CD4-positive, alpha-beta memory T cell (primary cell): Measurements from ENCODE around the gene TMCO6. TPM values are rescaled to one million over a fixed set of nuclear protein-coding genes. Genes with fewer than 3 reads are reported as not detected.
A peak's percentile ranks its signal among the peaks of the same experiment; 100 is the strongest.
"Not testable (repeated sequence)": the region's sequence is repeated elsewhere in the genome, so short reads cannot be mapped to it uniquely, and the experiment has no call there.

Source experiments
- CTCF ChIA-PET: fragments of 350-600 bp; sonication (Branson Sonifier 250); formaldehyde crosslinking; loops from one replicate; lab custom pipeline; 2021; ENCODE audit warnings: inconsistent platforms; ENCODE audit not compliant: partially characterized antibody; lab: Charles Lee
- POLR2A ChIA-PET: fragments of 350-600 bp; sonication (Branson Sonifier 250); formaldehyde crosslinking; loops from one replicate; lab custom pipeline; 2021; ENCODE audit not compliant: partially characterized antibody; lab: Charles Lee
- DNase-seq, 5 donors: peaks; one replicate each; pipeline versions ENCODE4 v3.0.0 to v3.0.0-alpha.2; 2020 to 2022; ENCODE audit warnings: mixed read lengths in 1 of 5
- H3K27ac ChIP-seq: one replicate; pipeline ENCODE4 v1.7.0; 2013; ENCODE audit warnings: low read depth, low read length
- H3K27me3 ChIP-seq: 2 replicates; pipeline ENCODE4 v1.7.0; 2013; ENCODE audit warnings: mild to moderate bottlenecking, low read length, moderate library complexity; ENCODE audit not compliant: insufficient read depth
- H3K36me3 ChIP-seq: 2 replicates; pipeline ENCODE4 v1.7.0; 2013; ENCODE audit warnings: mild to moderate bottlenecking, low read length, moderate library complexity; ENCODE audit not compliant: insufficient read depth
- H3K4me1 ChIP-seq: 2 replicates; pipeline ENCODE4 v1.7.0; 2013; ENCODE audit warnings: mild to moderate bottlenecking, low read length, moderate library complexity; ENCODE audit not compliant: insufficient read depth
- H3K4me3 ChIP-seq, 2 donors: one replicate each; pipeline ENCODE4 v1.7.0; 2013; ENCODE audit warnings: low read length in 2 of 2, mild to moderate bottlenecking in 1 of 2
- H3K9me3 ChIP-seq, 2 donors: one replicate each; pipeline ENCODE4 v1.7.0; 2013; ENCODE audit warnings: low read length in 2 of 2, control low read depth in 1 of 2; ENCODE audit not compliant: control insufficient read depth in 1 of 2
- H3K27ac Mint-ChIP-seq, 7 donors: one replicate each; pipeline ENCODE4 v1.8.0; 2020 to 2021; ENCODE audit warnings: mixed read lengths in 7 of 7, mild to moderate bottlenecking in 6 of 7, inconsistent platforms in 3 of 7, moderate library complexity in 3 of 7
- H3K27me3 Mint-ChIP-seq, 2 donors: one replicate each; pipeline ENCODE4 v1.8.0; 2020 to 2021; ENCODE audit warnings: mixed read lengths in 2 of 2
- H3K36me3 Mint-ChIP-seq, 2 donors: one replicate each; pipeline ENCODE4 v1.8.0; 2020 to 2021; ENCODE audit warnings: mixed read lengths in 2 of 2, inconsistent platforms in 1 of 2, mild to moderate bottlenecking in 1 of 2
- H3K4me1 Mint-ChIP-seq, 4 donors: one replicate each; pipeline ENCODE4 v1.8.0; 2020 to 2021; ENCODE audit warnings: mixed read lengths in 4 of 4, mild to moderate bottlenecking in 1 of 4
- H3K4me3 Mint-ChIP-seq, 8 donors: one replicate each; pipeline ENCODE4 v1.8.0; 2020 to 2021; ENCODE audit warnings: mixed read lengths in 8 of 8, mild to moderate bottlenecking in 7 of 8, moderate library complexity in 6 of 8, inconsistent platforms in 3 of 8
- H3K9me3 Mint-ChIP-seq, 8 donors: one replicate each; pipeline ENCODE4 v1.8.0; 2020 to 2021; ENCODE audit warnings: mixed read lengths in 8 of 8, mild to moderate bottlenecking in 5 of 8, inconsistent platforms in 3 of 8, moderate library complexity in 1 of 8
- intact Hi-C: fragments of 100-400 bp; cut with micrococcal nuclease; formaldehyde crosslinking; loops from one replicate; pipeline ENCODE4 v1.15.1; 2023
- polyA plus RNA-seq, 2 donors: library from polyadenylated mRNA; unstranded; fragments of 300-500 nt; fragmentation: Illumina TruSeq; gene quantifications; one replicate each; pipeline ENCODE4 v1.2.3, GENCODE V29; 2021
- total RNA-seq, 2 experiments: library from RNA; stranded (reverse); gene quantifications; one replicate each; pipeline ENCODE4 v1.2.3, GENCODE V29; 2021

The TMCO6 gene
- total and polyA plus RNA-seq, 4 experiments from 2014 or later: 15.7 to 56.3 (median 34.2) TPM

GRCh38 chr5:140634103-140634502, 5.1 kb upstream of the TMCO6 start:
- intact Hi-C loops: no loop called here
- DNase-seq: no peak
- Histone ChIP-seq H3K4me3 (no peak overlapping the region), H3K27me3 (no peaks in the 10 kb centered on the region), H3K9me3 (no peaks in the 10 kb centered on the region), H3K4me1 (peaks cover 20% of the 10 kb centered on the region), H3K36me3 (no peaks in the 10 kb centered on the region), H3K27ac (no peak overlapping the region)
- POLR2A ChIA-PET: interaction anchor here (1.2 to 1.7 kb wide), 3 partner anchors 57 to 87 kb away, joined by 4 to 10 read pairs (median 5); partner anchors contain the start of genes EIF4EBP3, HARS1 and HARS2
- no peaks in the 10 kb centered on the region for H3K27me3 Mint-ChIP-seq
- peaks cover 0 to 1% (median 0%) of the 10 kb centered on the region in 8 donors for H3K9me3 Mint-ChIP-seq
- H3K4me1 Mint-ChIP-seq: peaks cover 16 to 39% (median 27%) of the 10 kb centered on the region in 4 donors
- H3K27ac Mint-ChIP-seq: peak overlapping the region in 1 of 7 donors; percentile 68
- H3K36me3 Mint-ChIP-seq: no peaks in the 10 kb centered on the region
- CTCF ChIA-PET: interaction anchor here (0.7 to 4.7 kb wide), 14 partner anchors 9 to 261 kb away, joined by 3 to 49 read pairs (median 4); partner anchors contain the start of genes EIF4EBP3, IK and NDUFA2
- H3K4me3 Mint-ChIP-seq: peak overlapping the region in 5 of 8 donors; percentile 1 to 52 (median 21)

- intact Hi-C loops: loop anchor here (1.0 to 5.0 kb wide), 2 partner anchors 262 to 788 kb away; no protein-coding TSS in a partner anchor
- Mint-ChIP-seq H3K27ac (peak overlapping the region in 4 of 7 donors; percentile 15 to 74 (median 50)), H3K36me3 (peaks cover 0 to 3% of the 10 kb centered on the region in 2 donors)
Measured at GRCh38 chr5:140635291-140636257, 3.7 kb upstream of the TMCO6 start.

GRCh38 chr5:140637371-140638100, 1.7 kb upstream of the TMCO6 start:
- Histone ChIP-seq H3K36me3 (peaks cover 6% of the 10 kb centered on the region), H3K27ac (no peak overlapping the region), H3K4me1 (peaks cover 30% of the 10 kb centered on the region), H3K9me3 (no peaks in the 10 kb centered on the region), H3K4me3 (no peak overlapping the region), H3K27me3 (no peaks in the 10 kb centered on the region)
- POLR2A ChIA-PET: interaction anchor here (1.1 to 3.4 kb wide), 2 partner anchors 10 to 80 kb away, joined by 3 to 55 read pairs; partner anchors contain the start of genes IK, NDUFA2 and SRA1
- Mint-ChIP-seq H3K9me3 (peaks cover 0 to 1% (median 0%) of the 10 kb centered on the region in 8 donors), H3K4me3 (peak overlapping the region in 2 of 8 donors; percentile 9 to 15), H3K4me1 (peaks cover 26 to 59% (median 41%) of the 10 kb centered on the region in 4 donors), H3K36me3 (peaks cover 0 to 11% of the 10 kb centered on the region in 2 donors), H3K27ac (peak overlapping the region in 5 of 7 donors; percentile 18 to 96 (median 88)), H3K27me3 (no peaks in the 10 kb centered on the region)
- CTCF ChIA-PET: interaction anchor here (1.3 to 3.3 kb wide), 4 partner anchors 10 to 76 kb away, joined by 3 to 17 read pairs (median 4); partner anchors contain the start of genes APBB3, IK and NDUFA2
- intact Hi-C loops: loop anchor here (2.0 to 5.0 kb wide), 4 partner anchors 27 to 790 kb away; partner anchors contain the start of genes SRA1 and WDR55
- no peak for DNase-seq

More at GRCh38 chr5:140635291-140636257, 3.7 kb upstream of the TMCO6 start:
- H3K4me1 Mint-ChIP-seq: peaks cover 21 to 50% (median 36%) of the 10 kb centered on the region in 4 donors
- no peak overlapping the region for H3K27ac ChIP-seq
- peaks cover 0 to 1% (median 0%) of the 10 kb centered on the region in 8 donors for H3K9me3 Mint-ChIP-seq
- ChIA-PET CTCF (interaction anchor here (0.7 to 4.7 kb wide), 14 partner anchors 12 to 284 kb away, joined by 3 to 49 read pairs (median 3); partner anchors contain the start of genes EIF4EBP3, IK and NDUFA2), POLR2A (interaction anchor here (0.8 to 1.7 kb wide), 8 partner anchors 12 to 90 kb away, joined by 3 to 13 read pairs (median 4); partner anchors contain the start of genes APBB3, EIF4EBP3, HARS1 and HARS2)
- H3K36me3 ChIP-seq: no peaks in the 10 kb centered on the region
- no peaks in the 10 kb centered on the region for H3K27me3 ChIP-seq
- H3K4me3 ChIP-seq: no peak overlapping the region
- no peak for DNase-seq
- peaks cover 29% of the 10 kb centered on the region for H3K4me1 ChIP-seq
- no peaks in the 10 kb centered on the region for H3K27me3 Mint-ChIP-seq
- H3K9me3 ChIP-seq: no peaks in the 10 kb centered on the region
- peak overlapping the region in 1 of 8 donors; percentile 32 for H3K4me3 Mint-ChIP-seq

- H3K36me3 ChIP-seq, H3K27me3 Mint-ChIP-seq, DNase-seq, H3K9me3 ChIP-seq, H3K9me3 Mint-ChIP-seq, H3K27me3 ChIP-seq: not testable (repeated sequence)
- peaks cover 0 to 20% of the 10 kb centered on the region in 2 donors for H3K36me3 Mint-ChIP-seq
- Histone ChIP-seq H3K27ac (peak overlapping the region; percentile 69), H3K4me3 (peak overlapping the region; percentile 71 to 84), H3K4me1 (peaks cover 22% of the 10 kb centered on the region)
- POLR2A ChIA-PET: interaction anchor here (0.5 to 3.4 kb wide), 13 partner anchors 8 to 238 kb away, joined by 3 to 55 read pairs (median 8); partner anchors contain the start of genes ANKHD1, APBB3, EIF4EBP3 and HARS1
- H3K27ac Mint-ChIP-seq: peak overlapping the region; percentile 90 to 99 (median 96)
- CTCF ChIA-PET: interaction anchor here (0.6 to 3.3 kb wide), 12 partner anchors 8 to 273 kb away, joined by 3 to 18 read pairs (median 4); partner anchors contain the start of genes APBB3, EIF4EBP3, IK and NDUFA2
- peak overlapping the region; percentile 90 to 98 (median 93) for H3K4me3 Mint-ChIP-seq
- H3K4me1 Mint-ChIP-seq: peaks cover 21 to 55% (median 35%) of the 10 kb centered on the region in 4 donors
- intact Hi-C loops: loop anchor here (1.0 to 5.0 kb wide), 9 partner anchors 8 to 792 kb away; partner anchors contain the start of genes ANKHD1, APBB3, EIF4EBP3 and IK
Measured at GRCh38 chr5:140638898-140639147, 428 bp upstream of the TMCO6 start.

- POLR2A ChIA-PET: interaction anchor here (1.3 to 1.8 kb wide), 5 partner anchors 9 to 239 kb away, joined by 3 to 7 read pairs (median 5); partner anchors contain the start of genes CD14 and WDR55
- intact Hi-C loops: no loop called here
- Mint-ChIP-seq H3K27me3 (no peaks in the 10 kb centered on the region), H3K27ac (peak overlapping the region in 4 of 7 donors; percentile 2 to 73 (median 38)), H3K9me3 (no peaks in the 10 kb centered on the region), H3K36me3 (peaks cover 0 to 41% of the 10 kb centered on the region in 2 donors), H3K4me1 (peaks cover 28 to 65% (median 48%) of the 10 kb centered on the region in 4 donors), H3K4me3 (peak overlapping the region in 1 of 8 donors; percentile 26)
- CTCF ChIA-PET: interaction anchor here (2.0 kb wide), 1 partner anchor 62 kb away, joined by 4 read pairs; no protein-coding TSS in a partner anchor
- H3K27me3 ChIP-seq: no peaks in the 10 kb centered on the region
- peaks cover 35% of the 10 kb centered on the region for H3K4me1 ChIP-seq
- DNase-seq: no peak
- no peak overlapping the region for H3K4me3 ChIP-seq
- H3K36me3 ChIP-seq: peaks cover 19% of the 10 kb centered on the region
- H3K9me3 ChIP-seq: no peaks in the 10 kb centered on the region
- no peak overlapping the region for H3K27ac ChIP-seq
Measured at GRCh38 chr5:140641716-140642115, 2.5 kb downstream of the TMCO6 start.

- H3K4me3 ChIP-seq: no peak overlapping the region
- no peaks in the 10 kb centered on the region for H3K9me3 ChIP-seq
- ChIA-PET POLR2A (interaction anchor here (0.8 to 1.8 kb wide), 10 partner anchors 10 to 241 kb away, joined by 3 to 7 read pairs (median 4); partner anchors contain the start of genes ANKHD1, CD14, SRA1 and WDR55), CTCF (interaction anchor here (0.8 to 2.0 kb wide), 3 partner anchors 10 to 67 kb away, joined by 3 to 4 read pairs (median 3); partner anchors contain the start of gene CD14)
- H3K27ac ChIP-seq: no peak overlapping the region
- intact Hi-C loops: no loop called here
- Mint-ChIP-seq H3K36me3 (peaks cover 0 to 46% of the 10 kb centered on the region in 2 donors), H3K4me3 (peak overlapping the region in 1 of 8 donors; percentile 21), H3K27me3 (no peaks in the 10 kb centered on the region), H3K4me1 (peaks cover 33 to 75% (median 55%) of the 10 kb centered on the region in 4 donors), H3K9me3 (peaks cover 0 to 3% (median 0%) of the 10 kb centered on the region in 8 donors), H3K27ac (peak overlapping the region in 2 of 7 donors; percentile 25 to 32)
- H3K36me3 ChIP-seq: peaks cover 19% of the 10 kb centered on the region
- H3K4me1 ChIP-seq: peaks cover 39% of the 10 kb centered on the region
- H3K27me3 ChIP-seq: no peaks in the 10 kb centered on the region
- no peak for DNase-seq
Measured at GRCh38 chr5:140642718-140643117, 3.5 kb downstream of the TMCO6 start.
